NCI-H510A treated with DMSO at 0.1 percent for 48 hours (cell line): Measurements from ENCODE around the gene SLC25A44.
"Not testable (repeated sequence)": the region's sequence is repeated elsewhere in the genome, so short reads cannot be mapped to it uniquely, and the experiment has no call there.

Experiments used
- DNase-seq: peaks from one replicate; lab custom pipeline; 2025; lab: John Stamatoyannopoulos, UW

The SLC25A44 gene

GRCh38 chr1:156163712-156164111 lies 30.2 kb upstream of the SLC25A44 start:
- DNase-seq, result no peak

- DNase-seq, result no peak
Measured at GRCh38 chr1:156164125-156164831, 29.6 kb upstream of the SLC25A44 start.

GRCh38 chr1:156165083-156165482 lies 28.8 kb upstream of the SLC25A44 start:
- no peak for DNase-seq

- no peak for DNase-seq
Measured at GRCh38 chr1:156167536-156167935, 26.4 kb upstream of the SLC25A44 start.

- DNase-seq, result no peak
Measured at GRCh38 chr1:156172696-156173470, 21.0 kb upstream of the SLC25A44 start.

GRCh38 chr1:156176610-156177210 lies 17.2 kb upstream of the SLC25A44 start:
- no peak for DNase-seq

- no peak for DNase-seq
Measured at GRCh38 chr1:156177919-156178654, 15.8 kb upstream of the SLC25A44 start.

GRCh38 chr1:156180471-156180870 lies 13.4 kb upstream of the SLC25A44 start:
- no peak for DNase-seq

GRCh38 chr1:156181391-156181924 lies 12.4 kb upstream of the SLC25A44 start:
- DNase-seq, result not testable (repeated sequence)

GRCh38 chr1:156182010-156182779 lies 11.7 kb upstream of the SLC25A44 start:
- not testable (repeated sequence) for DNase-seq

- DNase-seq, result not testable (repeated sequence)
Measured at GRCh38 chr1:156186347-156187177, 7.3 kb upstream of the SLC25A44 start.

- not testable (repeated sequence) for DNase-seq
Measured at GRCh38 chr1:156190265-156190664, 3.6 kb upstream of the SLC25A44 start.

GRCh38 chr1:156191292-156191964 lies 2.5 kb upstream of the SLC25A44 start:
- no peak for DNase-seq

- DNase-seq, result no peak
Measured at GRCh38 chr1:156193208-156193487, 756 bp upstream of the SLC25A44 start.

GRCh38 chr1:156194300-156194652 lies 372 bp downstream of the SLC25A44 start:
- no peak for DNase-seq

GRCh38 chr1:156195853-156196252 lies 1.9 kb downstream of the SLC25A44 start:
- no peak for DNase-seq

- no peak for DNase-seq
Measured at GRCh38 chr1:156196445-156196844, 2.5 kb downstream of the SLC25A44 start.

GRCh38 chr1:156198831-156199349 lies 5.0 kb downstream of the SLC25A44 start:
- DNase-seq, result no peak

- no peak for DNase-seq
Measured at GRCh38 chr1:156200044-156200443, 6.1 kb downstream of the SLC25A44 start.

- no peak for DNase-seq
Measured at GRCh38 chr1:156203331-156203730, 9.4 kb downstream of the SLC25A44 start.
